Peyer's patch (tissue), 4 donors: ENCODE results near the gene ATXN2. TPM values are rescaled to one million over a fixed set of nuclear protein-coding genes. Genes with fewer than 3 reads are reported as not detected.
A peak's percentile ranks its signal among the peaks of the same experiment; 100 is the strongest.
"Not testable (repeated sequence)": the region's sequence is repeated elsewhere in the genome, so short reads cannot be mapped to it uniquely, and the experiment has no call there.

Experiments
- DNase-seq, 3 donors: peaks; one replicate each; pipeline ENCODE4 v3.0.0-alpha.2; 2017 to 2019
- H3K27ac ChIP-seq, 4 donors: fragments of 200-600 bp; sonication (generic); one replicate each; pipeline ENCODE4 v1.5.1; 2016 to 2019
- H3K27me3 ChIP-seq, 2 donors: fragments of 200-600 bp; sonication (generic); one replicate each; pipeline ENCODE4 v1.5.1; 2019
- H3K36me3 ChIP-seq, 3 donors: fragments of 200-600 bp; sonication (generic); one replicate each; pipeline ENCODE4 v1.5.1; 2016 to 2019
- H3K4me1 ChIP-seq, 4 donors: fragments of 200-600 bp; sonication (generic); one replicate each; pipeline ENCODE4 v1.5.1; 2016 to 2019
- H3K4me3 ChIP-seq, 4 donors: fragments of 200-600 bp; sonication (generic); 1 replicate in 3 of 4; 2 replicates in 1 of 4; pipeline ENCODE4 v1.5.1; 2016 to 2019; ENCODE audit warnings: mild to moderate bottlenecking in 1 of 4
- H3K9me3 ChIP-seq, 4 donors: fragments of 200-600 bp; sonication (generic); one replicate each; pipeline ENCODE4 v1.5.1; 2016 to 2019; ENCODE audit warnings: mild to moderate bottlenecking in 1 of 4
- POLR2A ChIP-seq, 2 donors: fragments of 450-650 bp; IDR thresholded peaks; one replicate each; pipeline ENCODE4 v1.5.1; 2017; ENCODE audit warnings: antibody characterized with exemption in 2 of 2, mild to moderate bottlenecking in 2 of 2, moderate library complexity in 2 of 2
- total RNA-seq, 4 donors: library from RNA; depleted of rRNA; stranded (reverse); fragments of >200 nt; gene quantifications; one replicate each; pipeline ENCODE4 v1.1.0, GENCODE V29; 2016
- TF ChIP-seq, protein P1 (sequence below), 6 experiments: fragments of 450-650 bp in 4 of 6; fragments of 200-600 bp in 2 of 6; sonication (generic) in 1 of 6; IDR thresholded peaks; one replicate each; pipeline ENCODE4 v1.5.1; 2017 to 2019; ENCODE audit warnings: antibody characterized with exemption in 6 of 6, mild to moderate bottlenecking in 3 of 6, moderate library complexity in 1 of 6

ATXN2 gene
- total RNA-seq, 4 donors from 2014 or later = 35.9 to 111 (median 90.8) TPM

GRCh38 chr12:111529424-111530368 is 69.4 kb downstream of the ATXN2 start:
- Histone ChIP-seq H3K36me3 (peaks cover 0 to 43% (median 0%) of the 10 kb centered on the region in 3 donors), H3K9me3 (no peaks in the 10 kb centered on the region), H3K27ac (no peak overlapping the region), H3K27me3 (no peaks in the 10 kb centered on the region), H3K4me1 (no peaks in the 10 kb centered on the region), H3K4me3 (no peak overlapping the region)
- DNase-seq = peak; percentile 29 to 70 (median 52)
- TF ChIP-seq, protein P1, sequence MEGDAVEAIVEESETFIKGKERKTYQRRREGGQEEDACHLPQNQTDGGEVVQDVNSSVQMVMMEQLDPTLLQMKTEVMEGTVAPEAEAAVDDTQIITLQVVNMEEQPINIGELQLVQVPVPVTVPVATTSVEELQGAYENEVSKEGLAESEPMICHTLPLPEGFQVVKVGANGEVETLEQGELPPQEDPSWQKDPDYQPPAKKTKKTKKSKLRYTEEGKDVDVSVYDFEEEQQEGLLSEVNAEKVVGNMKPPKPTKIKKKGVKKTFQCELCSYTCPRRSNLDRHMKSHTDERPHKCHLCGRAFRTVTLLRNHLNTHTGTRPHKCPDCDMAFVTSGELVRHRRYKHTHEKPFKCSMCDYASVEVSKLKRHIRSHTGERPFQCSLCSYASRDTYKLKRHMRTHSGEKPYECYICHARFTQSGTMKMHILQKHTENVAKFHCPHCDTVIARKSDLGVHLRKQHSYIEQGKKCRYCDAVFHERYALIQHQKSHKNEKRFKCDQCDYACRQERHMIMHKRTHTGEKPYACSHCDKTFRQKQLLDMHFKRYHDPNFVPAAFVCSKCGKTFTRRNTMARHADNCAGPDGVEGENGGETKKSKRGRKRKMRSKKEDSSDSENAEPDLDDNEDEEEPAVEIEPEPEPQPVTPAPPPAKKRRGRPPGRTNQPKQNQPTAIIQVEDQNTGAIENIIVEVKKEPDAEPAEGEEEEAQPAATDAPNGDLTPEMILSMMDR (IDR thresholded peaks at IDR 0.05) = peak; percentile 29 to 63 (median 53)
- no peak for TF ChIP-seq POLR2A (IDR thresholded peaks at IDR 0.05)

- Histone ChIP-seq H3K27ac (no peak overlapping the region), H3K4me3 (no peak overlapping the region), H3K36me3 (peaks cover 0 to 76% (median 0%) of the 10 kb centered on the region in 3 donors), H3K9me3 (no peaks in the 10 kb centered on the region), H3K4me1 (no peaks in the 10 kb centered on the region), H3K27me3 (no peaks in the 10 kb centered on the region)
- no peak for DNase-seq
- TF ChIP-seq, protein P1 (IDR thresholded peaks at IDR 0.05) = no peak
- TF ChIP-seq POLR2A (IDR thresholded peaks at IDR 0.05) = no peak
These were observed 75.4 kb downstream of the ATXN2 start for GRCh38 chr12:111523587-111524167.

GRCh38 chr12:111521801-111522200 is 77.3 kb downstream of the ATXN2 start:
- Histone ChIP-seq H3K4me3 (no peak overlapping the region), H3K36me3 (peaks cover 0 to 79% (median 0%) of the 10 kb centered on the region in 3 donors), H3K9me3 (no peaks in the 10 kb centered on the region), H3K27me3 (no peaks in the 10 kb centered on the region), H3K27ac (peak overlapping the region in 1 of 4 donors; percentile 35), H3K4me1 (no peaks in the 10 kb centered on the region)
- no peak for DNase-seq
- TF ChIP-seq, protein P1 (IDR thresholded peaks at IDR 0.05) = no peak
- no peak for TF ChIP-seq POLR2A (IDR thresholded peaks at IDR 0.05)

GRCh38 chr12:111519937-111520336 is 79.2 kb downstream of the ATXN2 start:
- Histone ChIP-seq H3K36me3 (peaks cover 0 to 82% (median 0%) of the 10 kb centered on the region in 3 donors), H3K4me1 (no peaks in the 10 kb centered on the region), H3K27ac (no peak overlapping the region), H3K4me3 (no peak overlapping the region), H3K9me3 (no peaks in the 10 kb centered on the region), H3K27me3 (no peaks in the 10 kb centered on the region)
- TF ChIP-seq, protein P1 (IDR thresholded peaks at IDR 0.05) = no peak
- no peak for TF ChIP-seq POLR2A (IDR thresholded peaks at IDR 0.05)
- no peak for DNase-seq

DNA sequence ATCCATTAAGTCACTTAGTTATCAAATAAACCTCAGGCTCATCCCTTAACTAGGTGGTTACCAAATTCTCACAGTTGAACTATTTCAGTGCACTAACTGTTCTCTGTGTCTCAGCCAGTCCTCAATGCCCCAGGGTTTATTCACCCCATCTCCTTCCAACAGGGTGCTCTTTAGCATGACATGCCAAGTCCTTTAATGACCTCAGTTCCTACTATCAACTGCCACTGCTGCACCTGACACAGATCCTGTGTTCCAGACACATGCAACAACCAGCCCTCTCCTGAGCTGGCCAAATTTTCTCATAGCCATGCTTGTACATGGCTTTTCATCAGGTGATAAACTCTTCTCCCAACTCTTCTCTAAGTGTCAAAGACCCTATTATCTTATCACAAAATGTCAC is 80.0 kb downstream of the ATXN2 start:
- Histone ChIP-seq H3K4me1 (no peaks in the 10 kb centered on the region), H3K27me3 (no peaks in the 10 kb centered on the region), H3K4me3 (no peak overlapping the region), H3K9me3 (no peaks in the 10 kb centered on the region), H3K36me3 (peaks cover 0 to 77% (median 0%) of the 10 kb centered on the region in 3 donors), H3K27ac (no peak overlapping the region)
- no peak for DNase-seq
- TF ChIP-seq, protein P1 (IDR thresholded peaks at IDR 0.05) = no peak
- no peak for TF ChIP-seq POLR2A (IDR thresholded peaks at IDR 0.05)

- H3K36me3 ChIP-seq = peaks cover 0 to 86% (median 0%) of the 10 kb centered on the region in 3 donors
- DNase-seq, H3K27me3 ChIP-seq, H3K4me3 ChIP-seq, H3K4me1 ChIP-seq, H3K9me3 ChIP-seq, H3K27ac ChIP-seq: not testable (repeated sequence)
These were observed 91.4 kb downstream of the ATXN2 start for GRCh38 chr12:111507719-111508118.

- not testable (repeated sequence) for DNase-seq, H3K4me1 ChIP-seq, H3K9me3 ChIP-seq, H3K27me3 ChIP-seq, H3K4me3 ChIP-seq, H3K27ac ChIP-seq
- H3K36me3 ChIP-seq = peaks cover 0 to 86% (median 0%) of the 10 kb centered on the region in 3 donors
These were observed 91.9 kb downstream of the ATXN2 start for GRCh38 chr12:111507258-111507657.
